IPS-18a (cell line): Measurements from ENCODE around the gene TMX4.

Experiments
- H3K27ac ChIP-seq: one replicate; pipeline ENCODE4 v1.5.1; 2013; ENCODE audit warnings: low read length
- H3K27me3 ChIP-seq: one replicate; pipeline ENCODE4 v1.6.1; 2013; ENCODE audit warnings: mild to moderate bottlenecking, low read length; ENCODE audit not compliant: control insufficient read depth, insufficient read depth
- H3K36me3 ChIP-seq: one replicate; pipeline ENCODE4 v1.6.1; 2013; ENCODE audit warnings: low read depth, low read length; ENCODE audit not compliant: control insufficient read depth
- H3K4me1 ChIP-seq: one replicate; pipeline ENCODE4 v1.6.1; 2013; ENCODE audit warnings: low read depth, low read length; ENCODE audit not compliant: control insufficient read depth
- H3K4me3 ChIP-seq: one replicate; pipeline ENCODE4 v1.5.1; 2013; ENCODE audit warnings: low read length
- H3K9ac ChIP-seq: one replicate; pipeline ENCODE4 v1.6.1; 2013; ENCODE audit warnings: mild to moderate bottlenecking, low read length, moderate library complexity
- H3K9me3 ChIP-seq: one replicate; pipeline ENCODE4 v1.6.1; 2013; ENCODE audit warnings: low read depth, low read length; ENCODE audit not compliant: control insufficient read depth

Gene TMX4

GRCh38 chr20:8012724-8013123, 6.8 kb downstream of the TMX4 start:
- Histone ChIP-seq H3K9ac (no peak overlapping the region), H3K4me1 (no peaks in the 10 kb centered on the region), H3K4me3 (no peak overlapping the region), H3K27me3 (no peaks in the 10 kb centered on the region), H3K36me3 (no peaks in the 10 kb centered on the region), H3K27ac (no peak overlapping the region), H3K9me3 (no peaks in the 10 kb centered on the region)

GRCh38 chr20:8008733-8009132, 10.8 kb downstream of the TMX4 start:
- Histone ChIP-seq H3K27ac (no peak overlapping the region), H3K4me1 (no peaks in the 10 kb centered on the region), H3K36me3 (no peaks in the 10 kb centered on the region), H3K4me3 (no peak overlapping the region), H3K9ac (no peak overlapping the region), H3K27me3 (no peaks in the 10 kb centered on the region), H3K9me3 (no peaks in the 10 kb centered on the region)

- Histone ChIP-seq H3K4me3 (no peak overlapping the region), H3K27ac (no peak overlapping the region), H3K36me3 (no peaks in the 10 kb centered on the region), H3K9me3 (no peaks in the 10 kb centered on the region), H3K27me3 (no peaks in the 10 kb centered on the region), H3K9ac (no peak overlapping the region), H3K4me1 (no peaks in the 10 kb centered on the region)
These were observed 12.1 kb downstream of the TMX4 start for GRCh38 chr20:8007490-8007889.

GRCh38 chr20:8005575-8006366, 13.8 kb downstream of the TMX4 start:
- H3K36me3 ChIP-seq, result no peaks in the 10 kb centered on the region

GRCh38 chr20:8005033-8005432, 14.5 kb downstream of the TMX4 start:
- no peak overlapping the region for H3K4me3 ChIP-seq
- no peak overlapping the region for H3K9ac ChIP-seq
- H3K9me3 ChIP-seq, result no peaks in the 10 kb centered on the region
- no peaks in the 10 kb centered on the region for H3K27me3 ChIP-seq
- H3K4me1 ChIP-seq, result no peaks in the 10 kb centered on the region
- H3K27ac ChIP-seq, result no peak overlapping the region
- H3K36me3 ChIP-seq, result no peaks in the 10 kb centered on the region

More at GRCh38 chr20:8005575-8006366, 13.8 kb downstream of the TMX4 start:
- H3K9ac ChIP-seq, result no peak overlapping the region
- no peak overlapping the region for H3K4me3 ChIP-seq
- H3K27ac ChIP-seq, result no peak overlapping the region
- H3K9me3 ChIP-seq, result no peaks in the 10 kb centered on the region
- no peaks in the 10 kb centered on the region for H3K4me1 ChIP-seq
- H3K27me3 ChIP-seq, result no peaks in the 10 kb centered on the region

GRCh38 chr20:8002056-8002455, 17.5 kb downstream of the TMX4 start:
- no peak overlapping the region for H3K4me3 ChIP-seq
- no peaks in the 10 kb centered on the region for H3K36me3 ChIP-seq
- H3K9ac ChIP-seq, result no peak overlapping the region
- no peaks in the 10 kb centered on the region for H3K9me3 ChIP-seq
- no peak overlapping the region for H3K27ac ChIP-seq
- no peaks in the 10 kb centered on the region for H3K4me1 ChIP-seq
- no peaks in the 10 kb centered on the region for H3K27me3 ChIP-seq

GRCh38 chr20:8000796-8001195, 18.8 kb downstream of the TMX4 start:
- H3K36me3 ChIP-seq, result no peaks in the 10 kb centered on the region

GRCh38 chr20:7996898-7997297, 22.7 kb downstream of the TMX4 start:
- H3K4me3 ChIP-seq, result no peak overlapping the region
- H3K9ac ChIP-seq, result no peak overlapping the region
- no peak overlapping the region for H3K27ac ChIP-seq
- H3K9me3 ChIP-seq, result no peaks in the 10 kb centered on the region
- no peaks in the 10 kb centered on the region for H3K4me1 ChIP-seq
- no peaks in the 10 kb centered on the region for H3K36me3 ChIP-seq
- H3K27me3 ChIP-seq, result no peaks in the 10 kb centered on the region

More at GRCh38 chr20:8000796-8001195, 18.8 kb downstream of the TMX4 start:
- Histone ChIP-seq H3K9me3 (no peaks in the 10 kb centered on the region), H3K27ac (no peak overlapping the region), H3K4me3 (no peak overlapping the region), H3K9ac (no peak overlapping the region), H3K4me1 (no peaks in the 10 kb centered on the region), H3K27me3 (no peaks in the 10 kb centered on the region)

GRCh38 chr20:7994809-7995208, 24.8 kb downstream of the TMX4 start:
- H3K36me3 ChIP-seq, result no peaks in the 10 kb centered on the region
- no peak overlapping the region for H3K4me3 ChIP-seq
- no peak overlapping the region for H3K9ac ChIP-seq
- no peaks in the 10 kb centered on the region for H3K27me3 ChIP-seq
- H3K9me3 ChIP-seq, result no peaks in the 10 kb centered on the region
- no peak overlapping the region for H3K27ac ChIP-seq
- H3K4me1 ChIP-seq, result no peaks in the 10 kb centered on the region

- no peaks in the 10 kb centered on the region for H3K27me3 ChIP-seq
- H3K9me3 ChIP-seq, result no peaks in the 10 kb centered on the region
- H3K4me1 ChIP-seq, result no peaks in the 10 kb centered on the region
- H3K9ac ChIP-seq, result no peak overlapping the region
- H3K27ac ChIP-seq, result no peak overlapping the region
- no peaks in the 10 kb centered on the region for H3K36me3 ChIP-seq
- H3K4me3 ChIP-seq, result no peak overlapping the region
These were observed 25.9 kb downstream of the TMX4 start for GRCh38 chr20:7993703-7994102.

- Histone ChIP-seq H3K9ac (no peak overlapping the region), H3K36me3 (no peaks in the 10 kb centered on the region), H3K4me1 (no peaks in the 10 kb centered on the region), H3K9me3 (no peaks in the 10 kb centered on the region), H3K4me3 (no peak overlapping the region), H3K27me3 (no peaks in the 10 kb centered on the region), H3K27ac (no peak overlapping the region)
These were observed 26.3 kb downstream of the TMX4 start for GRCh38 chr20:7993238-7993637.

- Histone ChIP-seq H3K9ac (no peak overlapping the region), H3K27me3 (no peaks in the 10 kb centered on the region), H3K4me1 (no peaks in the 10 kb centered on the region), H3K9me3 (no peaks in the 10 kb centered on the region), H3K27ac (no peak overlapping the region), H3K36me3 (no peaks in the 10 kb centered on the region), H3K4me3 (no peak overlapping the region)
These were observed 29.2 kb downstream of the TMX4 start for GRCh38 chr20:7990385-7990784.
